Measurements from ENCODE around the gene PRAMEF8. TPM values are rescaled to one million over a fixed set of nuclear protein-coding genes. Genes with fewer than 3 reads are reported as not detected.
"Not testable (repeated sequence)": the region's sequence is repeated elsewhere in the genome, so short reads cannot be mapped to it uniquely, and the experiment has no call there.

The PRAMEF8 gene
- total RNA-seq, 1 donor from 2014 or later: not detected

DNA sequence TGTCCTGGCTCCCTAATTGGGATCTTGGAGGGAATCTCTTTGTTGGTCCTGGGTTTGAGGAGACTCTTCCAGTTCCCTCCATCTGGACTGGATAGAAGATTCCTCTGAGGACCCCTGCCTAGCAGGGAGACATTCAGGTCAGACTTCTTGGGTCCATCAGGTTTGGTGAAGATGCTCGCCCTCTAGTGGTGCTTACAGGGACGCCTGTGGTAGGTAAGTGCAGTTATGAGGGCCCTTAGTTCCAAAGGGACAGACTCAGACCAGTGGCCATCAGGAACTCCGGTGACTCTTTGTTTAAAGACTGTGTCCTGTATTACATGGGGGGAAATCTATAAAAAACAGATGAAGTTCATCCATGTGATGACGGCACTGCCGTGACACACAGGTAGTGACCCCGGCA is 7.9 kb downstream of the PRAMEF8 start:
- peak; percentile 0 for DNase-seq (ENCODE audit: low spot score)

DNA sequence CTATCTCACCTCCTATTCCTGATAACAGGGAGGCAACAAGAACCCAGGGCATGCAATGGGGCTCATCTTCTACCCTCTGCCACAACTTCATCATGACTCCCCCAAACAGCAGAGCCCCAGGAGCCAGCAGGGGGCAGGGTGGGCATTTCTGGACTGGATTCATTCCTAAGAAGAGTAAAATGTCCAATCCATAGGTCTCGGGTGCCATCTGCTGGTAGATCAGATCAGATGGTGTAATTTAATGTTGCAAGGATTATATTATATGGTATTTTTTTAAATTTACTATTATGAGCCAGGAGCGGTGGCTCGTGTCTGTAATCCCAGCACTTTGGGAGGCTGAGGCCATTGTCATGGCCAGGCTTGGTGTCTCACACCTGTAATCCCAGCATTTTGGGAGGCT is 19.8 kb downstream of the PRAMEF8 start:
- H3K4me1 Mint-ChIP-seq; H3K4me1 ChIP-seq; H3K9me3 ChIP-seq (ENCODE audit: low read depth); H3K4me2 ChIP-seq; H3K9ac ChIP-seq; H3K27me3 ChIP-seq; H3K4me3 Mint-ChIP-seq; H3K27ac ChIP-seq; H3K9me3 Mint-ChIP-seq; DNase-seq (ENCODE audit: low spot score); H3K4me3 ChIP-seq; H3F3A ChIP-seq (ENCODE audit: low read depth); H3K36me3 Mint-ChIP-seq; H4K20me1 ChIP-seq (ENCODE audit: low read depth); H3K79me2 ChIP-seq (ENCODE audit: low read depth); H2AFZ ChIP-seq (replicated peaks); H3K27ac Mint-ChIP-seq; H3K36me3 ChIP-seq; H3K27me3 Mint-ChIP-seq (ENCODE audit: insufficient read depth, low read depth): not testable (repeated sequence)

More for the DNA sequence above, 7.9 kb downstream of the PRAMEF8 start:
- H3K4me1 Mint-ChIP-seq; H3K9me3 Mint-ChIP-seq; H3K4me3 Mint-ChIP-seq; H3K4me1 ChIP-seq; H3K36me3 ChIP-seq; H3K9ac ChIP-seq; H2AFZ ChIP-seq (replicated peaks); H3K79me2 ChIP-seq (ENCODE audit: low read depth); H3K27ac ChIP-seq; H3K4me2 ChIP-seq; H3F3A ChIP-seq (ENCODE audit: low read depth); H4K20me1 ChIP-seq (ENCODE audit: low read depth); H3K9me3 ChIP-seq (ENCODE audit: low read depth); H3K27me3 ChIP-seq; H3K27ac Mint-ChIP-seq; H3K36me3 Mint-ChIP-seq; H3K27me3 Mint-ChIP-seq (ENCODE audit: insufficient read depth, low read depth); H3K4me3 ChIP-seq: not testable (repeated sequence)

DNA sequence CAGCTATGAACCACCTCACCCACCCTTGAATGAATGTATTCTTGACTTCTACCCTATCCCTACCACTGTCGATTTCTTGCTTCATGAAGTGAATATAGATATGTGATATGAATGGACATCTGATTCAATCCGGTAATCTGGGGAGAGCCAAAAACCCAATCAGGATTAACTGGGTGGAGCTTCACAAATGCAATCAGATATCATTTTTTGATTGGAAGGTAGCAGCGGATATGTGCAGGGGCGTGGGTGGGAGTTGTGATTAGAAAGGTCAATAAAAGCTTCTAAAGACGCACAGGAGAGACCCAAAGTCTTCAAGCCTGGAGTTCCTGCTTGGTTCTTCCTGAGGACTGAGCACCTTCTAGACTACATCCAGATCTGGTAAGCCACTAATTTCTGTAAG is 31.0 kb downstream of the PRAMEF8 start, which contains the start of gene PRAMEF5:
PRAMEF5 (plus strand) TSS at position 301 of the 400 bp plus-strand sequence. CDS start 5,071 bp downstream, outside the sequence.
- not testable (repeated sequence) for DNase-seq (ENCODE audit: low spot score); H3K4me3 ChIP-seq; H3K4me1 Mint-ChIP-seq; H3K9ac ChIP-seq; H3K9me3 ChIP-seq (ENCODE audit: low read depth); H3K36me3 Mint-ChIP-seq; H3K27me3 Mint-ChIP-seq (ENCODE audit: insufficient read depth, low read depth); H3K9me3 Mint-ChIP-seq; H4K20me1 ChIP-seq (ENCODE audit: low read depth); H3K27ac Mint-ChIP-seq; H3K27ac ChIP-seq; H3F3A ChIP-seq (ENCODE audit: low read depth); H3K79me2 ChIP-seq (ENCODE audit: low read depth); H3K4me1 ChIP-seq; H3K27me3 ChIP-seq; H3K36me3 ChIP-seq; H3K4me2 ChIP-seq; H3K4me3 Mint-ChIP-seq; H2AFZ ChIP-seq (replicated peaks)

DNA sequence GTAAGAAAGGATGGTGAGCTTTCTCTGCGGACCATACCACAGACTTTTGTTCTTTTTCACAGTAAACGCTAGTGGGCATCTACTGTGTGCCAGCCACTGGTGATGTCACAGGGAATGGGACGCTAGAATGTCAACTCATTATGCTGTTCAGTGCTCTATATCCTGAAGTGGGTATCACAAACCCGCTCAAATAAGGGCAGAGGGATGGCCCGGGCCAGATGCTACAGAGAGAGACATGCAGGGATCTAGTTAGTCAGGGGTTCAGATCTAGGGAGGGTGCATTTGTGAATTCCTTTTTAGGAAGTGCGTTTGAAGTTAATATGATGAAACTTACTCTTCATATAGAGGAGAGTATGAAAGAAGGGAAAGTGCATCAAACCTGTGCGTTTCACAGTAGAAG is 37.8 kb downstream of the PRAMEF8 start:
- not testable (repeated sequence) for H3K27ac Mint-ChIP-seq; H3K27me3 Mint-ChIP-seq (ENCODE audit: insufficient read depth, low read depth); H3K36me3 Mint-ChIP-seq; H3K4me1 ChIP-seq; H4K20me1 ChIP-seq (ENCODE audit: low read depth); H3K27me3 ChIP-seq; H3K9ac ChIP-seq; H3K4me1 Mint-ChIP-seq; H3K4me3 ChIP-seq; H3K4me3 Mint-ChIP-seq; H3K36me3 ChIP-seq; H2AFZ ChIP-seq (replicated peaks); H3K27ac ChIP-seq; H3K4me2 ChIP-seq; DNase-seq (ENCODE audit: low spot score); H3K79me2 ChIP-seq (ENCODE audit: low read depth); H3F3A ChIP-seq (ENCODE audit: low read depth)
- peaks cover 13% of the 10 kb centered on the region for H3K9me3 ChIP-seq (ENCODE audit: low read depth)
- H3K9me3 Mint-ChIP-seq: peaks cover 30% of the 10 kb centered on the region

DNA sequence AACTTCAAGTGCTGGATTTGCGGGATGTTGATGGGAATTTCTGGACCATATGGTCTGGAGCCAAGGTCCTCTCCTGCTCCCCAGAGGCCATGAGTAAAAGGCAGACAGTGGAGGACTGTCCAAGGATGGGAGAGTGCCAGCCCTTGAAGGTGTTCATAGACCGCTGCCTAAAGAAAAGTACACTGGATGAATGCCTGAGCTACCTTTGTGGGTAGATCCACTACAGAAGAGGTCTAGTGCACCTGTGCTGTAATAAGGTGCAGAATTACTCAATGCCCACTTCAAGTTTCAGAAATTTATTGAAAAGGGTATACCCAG is 38.4 kb downstream of the PRAMEF8 start:
- not testable (repeated sequence) for H3K27ac ChIP-seq; H3K27ac Mint-ChIP-seq; H3K27me3 Mint-ChIP-seq (ENCODE audit: insufficient read depth, low read depth); H3K27me3 ChIP-seq; H3K36me3 ChIP-seq; H3K9ac ChIP-seq; H3K4me1 ChIP-seq; H3K4me3 Mint-ChIP-seq; H3K4me1 Mint-ChIP-seq; H4K20me1 ChIP-seq (ENCODE audit: low read depth); H3K36me3 Mint-ChIP-seq; H3K4me2 ChIP-seq; H3K4me3 ChIP-seq; H2AFZ ChIP-seq (replicated peaks); DNase-seq (ENCODE audit: low spot score); H3K79me2 ChIP-seq (ENCODE audit: low read depth); H3F3A ChIP-seq (ENCODE audit: low read depth)
- H3K9me3 Mint-ChIP-seq: peaks cover 31% of the 10 kb centered on the region
- H3K9me3 ChIP-seq (ENCODE audit: low read depth): peaks cover 13% of the 10 kb centered on the region

DNA sequence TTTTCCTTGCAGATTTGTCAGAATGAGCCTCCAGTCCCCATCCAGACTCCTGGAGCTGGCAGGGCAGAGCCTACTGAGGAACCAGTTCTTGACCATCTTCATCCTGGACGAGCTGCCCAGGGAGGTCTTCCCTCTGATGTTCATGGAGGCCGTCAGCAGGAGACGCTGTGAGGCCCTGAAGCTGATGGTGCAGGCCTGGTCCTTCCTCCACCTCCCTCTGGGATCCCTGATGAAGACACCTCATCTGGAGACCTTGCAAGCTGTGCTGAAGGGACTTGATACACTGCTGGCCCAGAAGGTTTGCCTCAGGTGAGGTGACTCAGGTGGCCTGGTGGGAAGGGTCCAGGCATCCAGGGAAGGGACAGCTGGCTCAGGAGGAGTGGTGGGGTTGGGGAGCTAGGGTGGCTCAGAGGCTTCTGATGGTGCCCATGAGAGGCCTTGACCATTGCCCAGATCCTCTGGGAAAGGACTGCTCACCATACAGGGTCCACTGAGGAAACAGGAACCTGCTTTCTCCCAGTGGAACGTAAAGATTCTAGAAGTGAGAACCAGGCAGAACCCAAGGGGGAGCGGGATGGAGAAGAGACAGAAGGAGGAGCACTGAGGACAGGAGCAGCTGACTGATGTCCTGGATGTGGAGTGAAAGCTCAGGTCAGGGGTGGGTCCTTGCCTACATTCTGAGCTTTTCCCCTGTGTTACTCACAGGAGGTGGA is 38.9 kb downstream of the PRAMEF8 start:
- not testable (repeated sequence) for DNase-seq (ENCODE audit: low spot score); H3K27me3 ChIP-seq; H3K36me3 ChIP-seq; H3K79me2 ChIP-seq (ENCODE audit: low read depth); H3K4me2 ChIP-seq; H3K9ac ChIP-seq; H3K4me1 Mint-ChIP-seq; H2AFZ ChIP-seq (replicated peaks); H3F3A ChIP-seq (ENCODE audit: low read depth); H3K27me3 Mint-ChIP-seq (ENCODE audit: insufficient read depth, low read depth); H3K27ac Mint-ChIP-seq; H3K36me3 Mint-ChIP-seq; H3K27ac ChIP-seq; H3K4me3 Mint-ChIP-seq; H4K20me1 ChIP-seq (ENCODE audit: low read depth); H3K4me1 ChIP-seq; H3K4me3 ChIP-seq
- H3K9me3 ChIP-seq (ENCODE audit: low read depth): peaks cover 13% of the 10 kb centered on the region
- peaks cover 31% of the 10 kb centered on the region for H3K9me3 Mint-ChIP-seq

DNA sequence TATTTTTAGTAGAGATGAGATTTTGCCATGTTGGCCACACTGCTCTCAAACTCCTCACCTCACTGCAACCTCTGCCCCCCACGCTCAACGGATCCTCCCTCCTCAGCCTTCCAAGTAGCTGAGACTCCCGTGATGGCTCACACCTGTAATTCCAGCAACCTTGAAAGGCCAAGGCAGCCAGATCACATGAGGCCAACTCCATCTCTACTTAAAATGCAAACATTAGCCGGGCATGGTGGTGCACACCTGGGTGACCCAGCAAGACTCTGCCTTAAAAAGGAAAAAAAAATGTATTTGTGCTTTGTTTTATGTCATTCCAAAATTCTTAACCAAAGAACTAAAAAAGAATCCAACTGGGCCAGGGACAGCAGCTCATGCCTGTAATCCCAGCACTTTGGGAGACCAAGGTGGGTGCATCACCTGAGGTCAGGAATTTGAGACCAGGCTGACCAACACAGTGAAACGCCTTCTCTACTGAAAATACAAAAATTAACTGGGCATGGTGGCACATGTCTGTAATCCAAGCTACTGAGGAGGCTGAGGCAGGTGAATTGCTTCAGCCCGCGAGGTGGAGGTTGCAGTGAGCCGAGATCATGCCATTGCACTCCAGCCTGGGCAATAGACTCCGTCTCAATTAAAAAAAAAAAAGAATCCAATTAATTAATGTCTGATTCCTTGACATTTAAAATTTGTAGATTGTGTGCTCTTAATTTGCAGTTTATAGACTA is 41.2 kb downstream of the PRAMEF8 start:
- not testable (repeated sequence) for DNase-seq (ENCODE audit: low spot score); H3K4me1 Mint-ChIP-seq; H3K79me2 ChIP-seq (ENCODE audit: low read depth); H2AFZ ChIP-seq (replicated peaks); H3K27me3 Mint-ChIP-seq (ENCODE audit: insufficient read depth, low read depth); H4K20me1 ChIP-seq (ENCODE audit: low read depth); H3K36me3 ChIP-seq; H3K4me3 ChIP-seq; H3F3A ChIP-seq (ENCODE audit: low read depth); H3K4me1 ChIP-seq; H3K9ac ChIP-seq; H3K27ac ChIP-seq; H3K27ac Mint-ChIP-seq; H3K36me3 Mint-ChIP-seq; H3K4me2 ChIP-seq; H3K27me3 ChIP-seq
- H3K9me3 Mint-ChIP-seq: peaks cover 40% of the 10 kb centered on the region
- H3K4me3 Mint-ChIP-seq: peak overlapping the region; percentile 64
- peaks cover 22% of the 10 kb centered on the region for H3K9me3 ChIP-seq (ENCODE audit: low read depth)

DNA sequence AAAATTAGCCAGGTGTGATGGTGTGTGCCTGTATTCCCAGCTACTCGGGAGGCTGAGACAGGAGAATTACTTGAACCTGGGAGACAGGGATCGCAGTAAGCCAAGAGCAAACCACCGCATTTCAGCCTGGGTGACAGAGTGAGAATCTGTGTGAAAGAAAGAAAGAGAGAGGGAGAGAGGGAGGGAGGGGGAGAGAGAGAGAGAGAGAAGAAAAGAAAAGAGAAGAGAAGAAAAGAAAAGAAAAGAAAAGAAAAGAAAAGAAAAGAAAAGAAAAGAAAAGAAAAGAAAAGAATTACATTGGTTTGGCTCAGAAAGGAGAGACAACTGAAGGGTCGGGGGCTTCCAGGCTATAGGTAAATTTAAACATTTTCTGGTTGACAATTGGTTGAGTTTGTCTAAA is 45.3 kb downstream of the PRAMEF8 start:
- H3K4me1 Mint-ChIP-seq; H3K4me2 ChIP-seq; H3K9ac ChIP-seq; H3K4me1 ChIP-seq; H3K36me3 Mint-ChIP-seq; H3K79me2 ChIP-seq (ENCODE audit: low read depth); H3F3A ChIP-seq (ENCODE audit: low read depth); H3K4me3 ChIP-seq; H3K27me3 ChIP-seq; H4K20me1 ChIP-seq (ENCODE audit: low read depth); H3K27me3 Mint-ChIP-seq (ENCODE audit: insufficient read depth, low read depth); H3K4me3 Mint-ChIP-seq; H3K36me3 ChIP-seq; H3K27ac Mint-ChIP-seq; H3K27ac ChIP-seq; H2AFZ ChIP-seq (replicated peaks); DNase-seq (ENCODE audit: low spot score): not testable (repeated sequence)
- H3K9me3 Mint-ChIP-seq: peaks cover 28% of the 10 kb centered on the region
- peaks cover 25% of the 10 kb centered on the region for H3K9me3 ChIP-seq (ENCODE audit: low read depth)
